Vagina (tissue), 2 donors: ENCODE measurements around the gene SLC8A1.

Source experiments
- POLR2A ChIP-seq, 2 donors: fragments of 450-650 bp; IDR thresholded peaks; one replicate each; pipeline ENCODE4 v1.6.1; 2017; ENCODE audit warnings: antibody characterized with exemption in 2 of 2, mild to moderate bottlenecking in 2 of 2, moderate library complexity in 2 of 2
- POLR2AphosphoS5 ChIP-seq, 2 donors: sonication (generic); formaldehyde crosslinking; IDR thresholded peaks; one replicate each; pipeline ENCODE4 v1.9.0; 2017; ENCODE audit warnings: antibody characterized with exemption in 2 of 2, mild to moderate bottlenecking in 2 of 2, low read depth in 1 of 2; ENCODE audit not compliant: insufficient read depth in 1 of 2
- TF ChIP-seq, protein P1 (sequence below), 3 experiments: fragments of 450-650 bp in 2 of 3; fragments of 200-600 bp in 1 of 3; sonication (generic) in 1 of 3; IDR thresholded peaks; one replicate each; pipeline ENCODE4 v1.5.1; 2017 to 2019; ENCODE audit warnings: antibody characterized with exemption in 3 of 3, mild to moderate bottlenecking in 2 of 3, moderate library complexity in 2 of 3

DNA sequence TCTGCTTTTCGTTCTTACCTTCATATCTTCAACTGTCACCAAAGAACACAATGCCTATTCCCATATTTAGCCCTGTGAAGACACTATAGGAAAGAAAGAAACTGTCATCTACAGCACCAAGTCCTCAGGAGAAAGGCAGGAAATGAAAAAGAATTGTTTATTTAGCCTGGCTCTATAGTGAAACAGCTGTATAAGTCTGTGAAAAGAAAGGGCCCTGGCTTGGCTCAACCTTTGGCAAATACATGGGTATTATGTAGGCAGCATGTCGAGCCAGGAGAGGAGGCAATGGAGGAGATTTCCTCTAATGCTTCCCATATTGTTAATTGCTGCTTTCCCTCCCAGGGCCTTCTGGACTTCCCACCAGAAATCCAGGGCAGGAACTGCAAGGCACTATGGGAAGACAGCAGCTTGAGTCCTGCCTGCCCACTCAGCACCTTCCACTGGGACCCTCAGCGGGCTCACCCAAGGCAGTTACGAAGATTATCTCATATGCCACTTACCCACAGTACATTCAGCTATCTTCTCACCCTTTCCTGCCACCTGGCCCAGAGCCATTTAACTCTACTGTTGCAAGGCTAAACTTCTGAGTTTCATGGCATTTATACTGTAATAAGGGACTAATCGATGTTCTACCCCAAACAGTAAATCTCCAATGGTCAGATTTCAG, 30.1 kb downstream of the SLC8A1 start:
- TF ChIP-seq, protein P1, sequence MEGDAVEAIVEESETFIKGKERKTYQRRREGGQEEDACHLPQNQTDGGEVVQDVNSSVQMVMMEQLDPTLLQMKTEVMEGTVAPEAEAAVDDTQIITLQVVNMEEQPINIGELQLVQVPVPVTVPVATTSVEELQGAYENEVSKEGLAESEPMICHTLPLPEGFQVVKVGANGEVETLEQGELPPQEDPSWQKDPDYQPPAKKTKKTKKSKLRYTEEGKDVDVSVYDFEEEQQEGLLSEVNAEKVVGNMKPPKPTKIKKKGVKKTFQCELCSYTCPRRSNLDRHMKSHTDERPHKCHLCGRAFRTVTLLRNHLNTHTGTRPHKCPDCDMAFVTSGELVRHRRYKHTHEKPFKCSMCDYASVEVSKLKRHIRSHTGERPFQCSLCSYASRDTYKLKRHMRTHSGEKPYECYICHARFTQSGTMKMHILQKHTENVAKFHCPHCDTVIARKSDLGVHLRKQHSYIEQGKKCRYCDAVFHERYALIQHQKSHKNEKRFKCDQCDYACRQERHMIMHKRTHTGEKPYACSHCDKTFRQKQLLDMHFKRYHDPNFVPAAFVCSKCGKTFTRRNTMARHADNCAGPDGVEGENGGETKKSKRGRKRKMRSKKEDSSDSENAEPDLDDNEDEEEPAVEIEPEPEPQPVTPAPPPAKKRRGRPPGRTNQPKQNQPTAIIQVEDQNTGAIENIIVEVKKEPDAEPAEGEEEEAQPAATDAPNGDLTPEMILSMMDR (IDR thresholded peaks at IDR 0.05), result no peak
- TF ChIP-seq POLR2A (IDR thresholded peaks at IDR 0.05), result no peak
- no peak for TF ChIP-seq POLR2AphosphoS5 (IDR thresholded peaks at IDR 0.05; ENCODE audit: insufficient read depth in 1 of 2, low read depth in 1 of 2)
